ENCODE measurements around the gene RPL36. TPM values are rescaled to one million over a fixed set of nuclear protein-coding genes. Genes with fewer than 3 reads are reported as not detected.
A peak's percentile ranks its signal among the peaks of the same experiment; 100 is the strongest.

The RPL36 gene
- total and polyA plus RNA-seq, 9 of the 15 experiments (the other 6 are each of a cell fraction or from before 2014, with no cell fraction given) = 350 to 3,412 (median 1,507) TPM

DNA sequence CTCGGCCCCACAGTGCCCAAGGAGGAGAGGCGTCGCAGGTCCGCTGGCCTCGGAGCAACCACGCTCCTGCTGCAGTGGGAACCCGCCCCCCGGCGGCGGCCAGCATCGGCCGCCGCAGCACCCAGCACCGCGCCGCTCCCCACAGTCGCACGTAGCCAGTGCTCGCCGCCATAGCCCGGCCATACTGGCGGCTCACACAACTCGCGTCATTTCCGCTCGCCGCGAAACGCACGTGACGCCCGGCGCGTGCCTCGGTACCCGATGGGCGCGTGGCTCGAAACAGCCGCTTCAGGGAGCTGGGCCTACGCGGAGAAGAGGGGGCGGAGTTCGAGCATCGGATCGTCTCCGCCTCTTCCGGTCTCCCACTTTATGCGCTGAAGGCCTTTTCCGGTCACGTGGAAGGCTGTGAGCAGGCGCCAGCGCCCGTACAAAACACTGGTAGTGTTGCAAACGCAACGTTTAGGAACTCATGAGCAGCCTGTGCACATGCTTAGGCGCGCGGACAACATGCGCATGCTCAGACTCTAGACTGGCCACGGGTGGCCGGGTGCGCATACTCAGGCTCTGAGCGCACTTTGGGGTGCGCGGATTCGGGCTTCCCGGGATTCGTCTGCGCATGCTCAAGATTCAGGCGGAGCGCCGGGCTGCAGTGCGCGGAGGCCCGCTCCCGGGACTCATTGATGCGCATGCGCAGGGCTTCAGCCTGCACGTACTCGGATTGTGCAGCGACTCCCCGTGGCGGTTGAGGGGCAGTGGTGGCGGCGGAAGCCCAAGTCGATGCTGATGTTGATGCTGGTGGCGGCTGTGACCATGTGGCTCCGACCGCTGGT lies 30.1 kb downstream of the RPL36 start, which contains the start of the genes CATSPERD and LONP1 (continued):
- TF ChIP-seq, protein P1, sequence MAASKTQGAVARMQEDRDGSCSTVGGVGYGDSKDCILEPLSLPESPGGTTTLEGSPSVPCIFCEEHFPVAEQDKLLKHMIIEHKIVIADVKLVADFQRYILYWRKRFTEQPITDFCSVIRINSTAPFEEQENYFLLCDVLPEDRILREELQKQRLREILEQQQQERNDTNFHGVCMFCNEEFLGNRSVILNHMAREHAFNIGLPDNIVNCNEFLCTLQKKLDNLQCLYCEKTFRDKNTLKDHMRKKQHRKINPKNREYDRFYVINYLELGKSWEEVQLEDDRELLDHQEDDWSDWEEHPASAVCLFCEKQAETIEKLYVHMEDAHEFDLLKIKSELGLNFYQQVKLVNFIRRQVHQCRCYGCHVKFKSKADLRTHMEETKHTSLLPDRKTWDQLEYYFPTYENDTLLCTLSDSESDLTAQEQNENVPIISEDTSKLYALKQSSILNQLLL (CRISPR knock-in tag; IDR thresholded peaks at IDR 0.05; ENCODE audit: borderline replicate concordance) = no peak
- TF ChIP-seq FOS (IDR thresholded peaks at IDR 0.05; ENCODE audit: extremely low read depth, insufficient read length) = no peak
- TF ChIP-seq MEIS2 (IDR thresholded peaks at IDR 0.05; ENCODE audit: partially characterized antibody) = peak; percentile 98
- TF ChIP-seq, protein P2, sequence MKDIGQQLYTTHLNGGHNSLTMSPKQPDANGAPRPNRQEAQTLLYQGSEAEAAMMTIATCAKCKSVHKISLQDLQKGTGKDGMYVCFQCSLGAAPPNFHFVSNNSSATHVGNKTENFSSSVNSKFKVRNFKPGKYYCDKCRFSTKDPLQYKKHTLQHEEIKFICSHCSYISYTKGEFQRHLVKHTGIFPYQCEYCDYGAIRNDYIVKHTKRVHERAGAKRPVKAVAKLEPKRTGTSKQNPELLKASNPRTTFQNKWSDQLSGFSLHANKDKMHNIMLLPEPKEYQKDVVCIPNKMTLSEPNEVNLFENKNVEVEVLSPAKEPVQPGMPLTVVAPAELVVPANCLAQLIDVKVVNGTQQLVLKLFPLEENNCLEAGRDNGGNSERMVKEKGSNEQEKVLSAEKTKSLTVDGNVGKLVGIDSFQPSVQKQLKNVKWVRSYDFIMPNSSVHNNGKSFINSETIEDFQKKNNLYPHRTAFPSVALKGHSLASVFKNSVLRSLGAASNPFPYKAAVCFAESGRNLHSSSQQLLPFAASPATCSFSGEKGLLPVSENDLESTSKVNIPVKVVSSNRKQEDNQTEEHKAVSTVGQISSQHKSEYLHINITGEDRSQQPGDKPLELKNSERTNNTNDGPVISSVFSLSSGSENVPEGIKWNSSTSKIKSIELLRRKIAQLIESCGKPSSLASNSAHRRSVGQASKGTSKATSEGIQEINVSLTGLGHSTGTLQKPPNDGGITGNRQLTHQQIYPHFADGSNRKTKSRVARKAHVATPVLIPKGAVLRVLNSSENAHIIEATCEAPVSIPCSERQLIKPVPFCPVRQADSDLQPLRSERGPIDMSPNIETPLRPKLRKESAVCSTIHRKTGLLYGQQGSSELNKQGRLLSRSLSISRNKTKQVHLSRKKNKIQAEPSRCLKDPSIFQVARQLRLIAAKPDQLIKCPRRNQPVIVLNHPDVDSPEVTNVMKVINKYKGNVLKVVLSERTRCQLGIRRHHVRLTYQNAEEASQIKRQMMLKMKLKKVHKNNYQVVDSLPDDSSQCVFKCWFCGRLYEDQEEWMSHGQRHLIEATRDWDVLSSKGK (CRISPR knock-in tag; IDR thresholded peaks at IDR 0.05) = no peak
- TF ChIP-seq, protein P3, sequence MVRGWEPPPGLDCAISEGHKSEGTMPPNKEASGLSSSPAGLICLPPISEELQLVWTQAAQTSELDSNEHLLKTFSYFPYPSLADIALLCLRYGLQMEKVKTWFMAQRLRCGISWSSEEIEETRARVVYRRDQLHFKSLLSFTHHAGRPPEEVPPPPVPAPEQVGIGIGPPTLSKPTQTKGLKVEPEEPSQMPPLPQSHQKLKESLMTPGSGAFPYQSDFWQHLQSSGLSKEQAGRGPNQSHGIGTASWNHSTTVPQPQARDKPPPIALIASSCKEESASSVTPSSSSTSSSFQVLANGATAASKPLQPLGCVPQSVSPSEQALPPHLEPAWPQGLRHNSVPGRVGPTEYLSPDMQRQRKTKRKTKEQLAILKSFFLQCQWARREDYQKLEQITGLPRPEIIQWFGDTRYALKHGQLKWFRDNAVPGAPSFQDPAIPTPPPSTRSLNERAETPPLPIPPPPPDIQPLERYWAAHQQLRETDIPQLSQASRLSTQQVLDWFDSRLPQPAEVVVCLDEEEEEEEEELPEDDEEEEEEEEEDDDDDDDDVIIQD (CRISPR knock-in tag; IDR thresholded peaks at IDR 0.05) = peak; percentile 20; the same call in 1 of the 2 replicates
- TF ChIP-seq, protein P4, sequence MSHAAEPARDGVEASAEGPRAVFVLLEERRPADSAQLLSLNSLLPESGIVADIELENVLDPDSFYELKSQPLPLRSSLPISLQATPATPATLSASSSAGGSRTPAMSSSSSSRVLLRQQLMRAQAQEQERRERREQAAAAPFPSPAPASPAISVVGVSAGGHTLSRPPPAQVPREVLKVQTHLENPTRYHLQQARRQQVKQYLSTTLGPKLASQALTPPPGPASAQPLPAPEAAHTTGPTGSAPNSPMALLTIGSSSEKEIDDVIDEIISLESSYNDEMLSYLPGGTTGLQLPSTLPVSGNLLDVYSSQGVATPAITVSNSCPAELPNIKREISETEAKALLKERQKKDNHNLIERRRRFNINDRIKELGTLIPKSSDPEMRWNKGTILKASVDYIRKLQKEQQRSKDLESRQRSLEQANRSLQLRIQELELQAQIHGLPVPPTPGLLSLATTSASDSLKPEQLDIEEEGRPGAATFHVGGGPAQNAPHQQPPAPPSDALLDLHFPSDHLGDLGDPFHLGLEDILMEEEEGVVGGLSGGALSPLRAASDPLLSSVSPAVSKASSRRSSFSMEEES (CRISPR knock-in tag; IDR thresholded peaks at IDR 0.05) = peak; percentile 97
- TF ChIP-seq POLR2G (IDR thresholded peaks at IDR 0.05; ENCODE audit: low read depth, low read length) = peak; percentile 98
- TF ChIP-seq, protein P5, sequence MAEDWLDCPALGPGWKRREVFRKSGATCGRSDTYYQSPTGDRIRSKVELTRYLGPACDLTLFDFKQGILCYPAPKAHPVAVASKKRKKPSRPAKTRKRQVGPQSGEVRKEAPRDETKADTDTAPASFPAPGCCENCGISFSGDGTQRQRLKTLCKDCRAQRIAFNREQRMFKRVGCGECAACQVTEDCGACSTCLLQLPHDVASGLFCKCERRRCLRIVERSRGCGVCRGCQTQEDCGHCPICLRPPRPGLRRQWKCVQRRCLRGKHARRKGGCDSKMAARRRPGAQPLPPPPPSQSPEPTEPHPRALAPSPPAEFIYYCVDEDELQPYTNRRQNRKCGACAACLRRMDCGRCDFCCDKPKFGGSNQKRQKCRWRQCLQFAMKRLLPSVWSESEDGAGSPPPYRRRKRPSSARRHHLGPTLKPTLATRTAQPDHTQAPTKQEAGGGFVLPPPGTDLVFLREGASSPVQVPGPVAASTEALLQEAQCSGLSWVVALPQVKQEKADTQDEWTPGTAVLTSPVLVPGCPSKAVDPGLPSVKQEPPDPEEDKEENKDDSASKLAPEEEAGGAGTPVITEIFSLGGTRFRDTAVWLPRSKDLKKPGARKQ (CRISPR knock-in tag; IDR thresholded peaks at IDR 0.05) = no peak
- peak; percentile 97 for TF ChIP-seq MTA1 (IDR thresholded peaks at IDR 0.05; ENCODE audit: borderline replicate concordance)
- TF ChIP-seq, protein P6, sequence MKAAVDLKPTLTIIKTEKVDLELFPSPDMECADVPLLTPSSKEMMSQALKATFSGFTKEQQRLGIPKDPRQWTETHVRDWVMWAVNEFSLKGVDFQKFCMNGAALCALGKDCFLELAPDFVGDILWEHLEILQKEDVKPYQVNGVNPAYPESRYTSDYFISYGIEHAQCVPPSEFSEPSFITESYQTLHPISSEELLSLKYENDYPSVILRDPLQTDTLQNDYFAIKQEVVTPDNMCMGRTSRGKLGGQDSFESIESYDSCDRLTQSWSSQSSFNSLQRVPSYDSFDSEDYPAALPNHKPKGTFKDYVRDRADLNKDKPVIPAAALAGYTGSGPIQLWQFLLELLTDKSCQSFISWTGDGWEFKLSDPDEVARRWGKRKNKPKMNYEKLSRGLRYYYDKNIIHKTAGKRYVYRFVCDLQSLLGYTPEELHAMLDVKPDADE (conservative IDR thresholded peaks at IDR 0.05; ENCODE audit: control insufficient read depth, low read depth, low read length) = peak; percentile 94
- TF ChIP-seq PRMT5 (CRISPR knock-in tag; IDR thresholded peaks at IDR 0.05) = no peak
- TF ChIP-seq ZNF551 (CRISPR knock-in tag; IDR thresholded peaks at IDR 0.05) = no peak
- TF ChIP-seq JUND (IDR thresholded peaks at IDR 0.05; ENCODE audit: borderline replicate concordance, low read depth, low read length) = peak; percentile 77
- peak; percentile 41; the same call in 1 of the 3 replicates for TF ChIP-seq JUND (tag; IDR thresholded peaks at IDR 0.05; ENCODE audit: borderline replicate concordance, low read depth, low read length)
- TF ChIP-seq BMI1 (IDR thresholded peaks at IDR 0.05; ENCODE audit: low read length) = no peak

Data from K562 (cell line).